Fibroblast of skin of left biceps (primary cell): ENCODE results near the gene AOX1.
"Not testable (repeated sequence)": the region's sequence is repeated elsewhere in the genome, so short reads cannot be mapped to it uniquely, and the experiment has no call there.

Source experiments
- DNase-seq, 2 experiments: peaks; one replicate each; pipeline ENCODE4 v3.0.0-alpha.2; 2013; ENCODE audit warnings: low read depth in 2 of 2

Gene AOX1

GRCh38 chr2:200702044-200702443, 116.2 kb downstream of the AOX1 start:
- no peak for DNase-seq

GRCh38 chr2:200702646-200703118, 116.9 kb downstream of the AOX1 start:
- DNase-seq, result no peak

- peak; percentile 48 to 49 for DNase-seq
These were observed 117.5 kb downstream of the AOX1 start for GRCh38 chr2:200703127-200703925.

GRCh38 chr2:200703926-200704637, 118.3 kb downstream of the AOX1 start:
- no peak for DNase-seq

GRCh38 chr2:200705305-200706041, 119.7 kb downstream of the AOX1 start:
- no peak for DNase-seq

- DNase-seq, result no peak
These were observed 123.1 kb downstream of the AOX1 start for GRCh38 chr2:200708943-200709342.

GRCh38 chr2:200713003-200713703, 127.3 kb downstream of the AOX1 start:
- peak; percentile 76 to 77 for DNase-seq

GRCh38 chr2:200713704-200714064, 127.9 kb downstream of the AOX1 start:
- DNase-seq, result no peak

GRCh38 chr2:200715014-200715413, 129.2 kb downstream of the AOX1 start:
- not testable (repeated sequence) for DNase-seq

- no peak for DNase-seq
These were observed 130.6 kb downstream of the AOX1 start for GRCh38 chr2:200716386-200716785.
